SH-SY5Y (cell line): ENCODE data around the gene IL24.

Source experiments
- GATA2 ChIP-seq: IDR thresholded peaks from 2 replicates; pipeline ENCODE4 v1.6.1; 2011; ENCODE audit warnings: mild to moderate bottlenecking, low read depth, low read length
- GATA3 ChIP-seq: IDR thresholded peaks from 2 replicates; pipeline ENCODE4 v1.6.1; 2011; ENCODE audit warnings: low read depth, mild to moderate bottlenecking, low read length, moderate library complexity

GRCh38 chr1:206883160-206883559 is 14.1 kb upstream of the IL24 start:
- TF ChIP-seq GATA2: no peak
- no peak for TF ChIP-seq GATA3
